OCI-LY7 (cell line): Measurements from ENCODE around the gene COL11A2.

ENCODE experiments used
- EZH2phosphoT487 ChIP-seq: fragments of 200-600 bp; sonication (generic); IDR thresholded peaks from 2 replicates; pipeline ENCODE4 v1.6.1; 2018; ENCODE audit warnings: low read depth, borderline replicate concordance, mild to moderate bottlenecking, mixed run types, antibody characterized with exemption, low read length, moderate library complexity, mixed read lengths
- TF ChIP-seq, protein P1 (sequence below): fragments of 200-600 bp; sonication (generic); conservative IDR thresholded peaks from 2 replicates; pipeline ENCODE4 v1.5.1; 2014; ENCODE audit warnings: mild to moderate bottlenecking, antibody characterized with exemption, low read length, moderate library complexity, mixed read lengths

DNA sequence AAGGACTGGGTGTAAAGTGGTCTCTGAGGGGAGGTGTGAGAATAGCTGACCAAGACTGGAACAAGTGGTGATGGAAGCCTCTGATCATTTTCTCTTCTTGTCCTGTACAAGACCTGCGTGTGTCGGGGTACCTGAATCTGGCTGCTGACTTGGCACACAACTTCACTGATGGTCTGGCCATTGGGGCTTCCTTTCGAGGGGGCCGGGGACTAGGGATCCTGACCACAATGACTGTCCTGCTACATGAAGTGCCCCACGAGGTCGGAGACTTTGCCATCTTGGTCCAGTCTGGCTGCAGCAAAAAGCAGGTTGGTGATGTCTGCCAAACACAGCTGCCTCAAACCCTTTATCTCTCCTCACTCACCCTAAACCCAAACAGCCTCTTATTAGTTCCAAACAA lies 10.5 kb upstream of the COL11A2 start:
- TF ChIP-seq, protein P1, sequence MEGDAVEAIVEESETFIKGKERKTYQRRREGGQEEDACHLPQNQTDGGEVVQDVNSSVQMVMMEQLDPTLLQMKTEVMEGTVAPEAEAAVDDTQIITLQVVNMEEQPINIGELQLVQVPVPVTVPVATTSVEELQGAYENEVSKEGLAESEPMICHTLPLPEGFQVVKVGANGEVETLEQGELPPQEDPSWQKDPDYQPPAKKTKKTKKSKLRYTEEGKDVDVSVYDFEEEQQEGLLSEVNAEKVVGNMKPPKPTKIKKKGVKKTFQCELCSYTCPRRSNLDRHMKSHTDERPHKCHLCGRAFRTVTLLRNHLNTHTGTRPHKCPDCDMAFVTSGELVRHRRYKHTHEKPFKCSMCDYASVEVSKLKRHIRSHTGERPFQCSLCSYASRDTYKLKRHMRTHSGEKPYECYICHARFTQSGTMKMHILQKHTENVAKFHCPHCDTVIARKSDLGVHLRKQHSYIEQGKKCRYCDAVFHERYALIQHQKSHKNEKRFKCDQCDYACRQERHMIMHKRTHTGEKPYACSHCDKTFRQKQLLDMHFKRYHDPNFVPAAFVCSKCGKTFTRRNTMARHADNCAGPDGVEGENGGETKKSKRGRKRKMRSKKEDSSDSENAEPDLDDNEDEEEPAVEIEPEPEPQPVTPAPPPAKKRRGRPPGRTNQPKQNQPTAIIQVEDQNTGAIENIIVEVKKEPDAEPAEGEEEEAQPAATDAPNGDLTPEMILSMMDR: no peak
- no peak for TF ChIP-seq EZH2phosphoT487
